GM21515 (cell line): ENCODE measurements around the gene B3GAT1.

Experiments used
- ATAC-seq: cut with Tn5 transposase; IDR thresholded peaks from one replicate; pipeline ENCODE4 v1.9.1; 2021; ENCODE audit not compliant: unreplicated experiment

The B3GAT1 gene

GRCh38 chr11:134442246-134442645 is 30.2 kb upstream of the B3GAT1 start:
- ATAC-seq = no peak

- ATAC-seq = no peak
Measured at GRCh38 chr11:134441706-134442105, 29.7 kb upstream of the B3GAT1 start.

- ATAC-seq = no peak
Measured at GRCh38 chr11:134441281-134441680, 29.2 kb upstream of the B3GAT1 start.

GRCh38 chr11:134440851-134441250 is 28.8 kb upstream of the B3GAT1 start:
- no peak for ATAC-seq

- ATAC-seq = no peak
Measured at GRCh38 chr11:134438542-134439537, 26.8 kb upstream of the B3GAT1 start.

GRCh38 chr11:134437821-134438220 is 25.8 kb upstream of the B3GAT1 start:
- ATAC-seq = no peak

- no peak for ATAC-seq
Measured at GRCh38 chr11:134436781-134437180, 24.7 kb upstream of the B3GAT1 start.

- ATAC-seq = no peak
Measured at GRCh38 chr11:134433806-134434205, 21.8 kb upstream of the B3GAT1 start.

- no peak for ATAC-seq
Measured at GRCh38 chr11:134433251-134433650, 21.2 kb upstream of the B3GAT1 start.

- ATAC-seq = no peak
Measured at GRCh38 chr11:134432776-134433175, 20.7 kb upstream of the B3GAT1 start.

- ATAC-seq = no peak
Measured at GRCh38 chr11:134429106-134429505, 17.1 kb upstream of the B3GAT1 start.

- no peak for ATAC-seq
Measured at GRCh38 chr11:134425816-134426536, 13.9 kb upstream of the B3GAT1 start.

- ATAC-seq = no peak
Measured at GRCh38 chr11:134425413-134425812, 13.4 kb upstream of the B3GAT1 start.

- ATAC-seq = no peak
Measured at GRCh38 chr11:134423106-134423505, 11.1 kb upstream of the B3GAT1 start.

GRCh38 chr11:134417871-134418840 is 6.1 kb upstream of the B3GAT1 start:
- no peak for ATAC-seq

GRCh38 chr11:134416726-134417125 is 4.7 kb upstream of the B3GAT1 start:
- no peak for ATAC-seq

GRCh38 chr11:134414766-134415765 is 3.0 kb upstream of the B3GAT1 start:
- no peak for ATAC-seq

- ATAC-seq = no peak
Measured at GRCh38 chr11:134413826-134414731, 2.0 kb upstream of the B3GAT1 start.
